MM.1S (cell line): ENCODE measurements around the gene ABCG2.

Experiments used
- CTCF ChIP-seq: fragments of 300-600 bp; sonication (generic); IDR thresholded peaks from 2 replicates; pipeline ENCODE4 v1.5.1; 2016; ENCODE audit warnings: antibody characterized with exemption, low read length, mixed read lengths
- EZH2 ChIP-seq: fragments of 300-600 bp; sonication (generic); optimal IDR thresholded peaks from 2 replicates; pipeline ENCODE3; 2017; ENCODE audit warnings: low read depth, mild to moderate bottlenecking, antibody characterized with exemption, low read length, mixed read lengths

DNA sequence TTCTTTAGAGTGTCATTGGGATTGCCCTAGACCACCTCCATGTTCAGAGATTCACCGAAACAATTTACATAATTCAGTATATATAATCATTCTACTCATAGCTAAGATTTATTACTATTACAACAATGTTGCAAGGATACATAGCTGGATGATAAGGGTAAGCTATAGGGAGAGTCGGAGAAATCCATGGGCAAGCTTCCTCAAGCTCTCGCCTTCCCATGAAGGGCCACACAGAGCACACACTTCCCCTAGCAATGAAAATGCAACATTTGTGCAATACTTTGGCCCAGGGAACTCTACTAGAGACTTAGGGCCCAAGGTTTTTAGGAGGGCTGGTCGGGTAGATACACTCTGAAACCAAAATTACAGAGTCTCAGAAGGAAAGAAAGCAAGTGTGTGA, 49.7 kb upstream of the ABCG2 start:
- TF ChIP-seq CTCF (no peak), EZH2 (no peak)
